Gastrocnemius medialis (tissue), 4 donors: ENCODE measurements around the gene INSRR.

Experiments
- POLR2A ChIP-seq, 2 donors: fragments of 450-650 bp; IDR thresholded peaks; one replicate each; pipeline ENCODE4 v1.6.1; 2017; ENCODE audit warnings: antibody characterized with exemption in 2 of 2, mild to moderate bottlenecking in 2 of 2, moderate library complexity in 2 of 2
- TF ChIP-seq, protein P1 (sequence below), 5 experiments: fragments of 450-650 bp in 3 of 5; fragments of 200-600 bp in 2 of 5; sonication (generic) in 2 of 5; IDR thresholded peaks in 4 of 5; conservative IDR thresholded peaks in 1 of 5; 1 replicate in 4 of 5; 2 replicates in 1 of 5; pipeline ENCODE4 v1.5.1; 2016 to 2019; ENCODE audit warnings: antibody characterized with exemption in 5 of 5, mild to moderate bottlenecking in 3 of 5, moderate library complexity in 3 of 5

DNA sequence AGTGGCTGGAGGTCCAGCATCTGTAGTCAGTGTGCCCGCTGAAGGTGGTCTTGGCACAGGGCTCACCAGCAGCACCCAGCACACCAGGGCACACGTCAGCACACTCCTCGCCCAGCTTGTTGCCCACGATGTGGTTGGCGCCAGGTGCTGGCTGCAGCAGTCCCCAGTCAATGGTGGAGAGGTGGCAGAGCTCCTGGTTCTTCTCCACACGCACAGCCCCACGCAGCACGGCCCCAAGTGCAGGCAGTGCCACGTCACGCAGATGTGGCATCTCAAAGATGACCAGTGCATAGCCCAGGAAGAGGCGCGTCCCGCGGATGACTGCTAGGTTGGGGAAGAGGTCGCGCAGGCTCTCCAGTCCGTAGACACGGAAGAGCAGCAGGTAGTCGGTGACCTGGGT is 5.2 kb downstream of the INSRR start:
- TF ChIP-seq, protein P1, sequence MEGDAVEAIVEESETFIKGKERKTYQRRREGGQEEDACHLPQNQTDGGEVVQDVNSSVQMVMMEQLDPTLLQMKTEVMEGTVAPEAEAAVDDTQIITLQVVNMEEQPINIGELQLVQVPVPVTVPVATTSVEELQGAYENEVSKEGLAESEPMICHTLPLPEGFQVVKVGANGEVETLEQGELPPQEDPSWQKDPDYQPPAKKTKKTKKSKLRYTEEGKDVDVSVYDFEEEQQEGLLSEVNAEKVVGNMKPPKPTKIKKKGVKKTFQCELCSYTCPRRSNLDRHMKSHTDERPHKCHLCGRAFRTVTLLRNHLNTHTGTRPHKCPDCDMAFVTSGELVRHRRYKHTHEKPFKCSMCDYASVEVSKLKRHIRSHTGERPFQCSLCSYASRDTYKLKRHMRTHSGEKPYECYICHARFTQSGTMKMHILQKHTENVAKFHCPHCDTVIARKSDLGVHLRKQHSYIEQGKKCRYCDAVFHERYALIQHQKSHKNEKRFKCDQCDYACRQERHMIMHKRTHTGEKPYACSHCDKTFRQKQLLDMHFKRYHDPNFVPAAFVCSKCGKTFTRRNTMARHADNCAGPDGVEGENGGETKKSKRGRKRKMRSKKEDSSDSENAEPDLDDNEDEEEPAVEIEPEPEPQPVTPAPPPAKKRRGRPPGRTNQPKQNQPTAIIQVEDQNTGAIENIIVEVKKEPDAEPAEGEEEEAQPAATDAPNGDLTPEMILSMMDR (IDR thresholded peaks at IDR 0.05 in 4 of 5, conservative IDR thresholded peaks at IDR 0.05 in 1 of 5): no peak
- TF ChIP-seq POLR2A (IDR thresholded peaks at IDR 0.05): no peak
